Hematopoietic multipotent progenitor cell treated with erythropoietin and hydrocortisone succinate and interleukin-3 and kit ligand, for 17 days (in vitro differentiated cells): ENCODE data around the gene UBE2N.

Experiments
- DNase-seq: peaks from one replicate; pipeline ENCODE4 v3.0.0-alpha.2; 2015; ENCODE audit warnings: low spot score

Gene UBE2N

GRCh38 chr12:93379981-93380361, 61.8 kb downstream of the UBE2N start:
- DNase-seq = no peak

DNA sequence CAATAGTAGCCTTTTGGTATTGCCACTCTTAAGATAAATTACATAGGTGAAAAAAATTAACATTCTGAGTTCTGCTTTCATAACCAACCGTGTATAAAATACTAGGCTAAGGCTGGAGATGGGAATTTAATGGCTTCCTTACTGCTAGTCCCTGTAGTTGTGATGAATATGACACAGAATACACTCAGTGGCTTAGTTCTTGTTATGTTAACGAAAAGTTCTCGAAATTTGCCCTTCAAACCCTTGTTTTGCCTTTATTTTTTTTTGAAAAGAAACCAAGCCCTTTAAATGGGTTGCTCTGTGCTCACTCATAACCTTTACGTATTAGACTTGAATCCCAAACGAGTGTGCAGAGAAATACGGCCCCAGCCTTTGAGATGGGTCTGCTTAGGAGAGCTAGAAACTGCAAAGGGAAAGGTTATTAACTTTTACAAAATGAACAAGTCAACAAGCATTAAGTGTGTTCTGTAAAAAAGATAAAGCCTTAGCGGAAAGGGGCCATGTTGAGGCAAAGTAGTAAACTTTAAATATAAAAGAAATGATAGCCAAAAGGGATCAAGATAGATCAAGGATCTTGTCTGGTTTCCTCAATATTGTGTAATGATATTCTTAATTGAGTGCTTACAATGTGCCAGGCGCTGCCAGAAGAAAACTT, 62.3 kb downstream of the UBE2N start:
- DNase-seq = peak; percentile 73

- no peak for DNase-seq
Observed at GRCh38 chr12:93378998-93379325, 62.8 kb downstream of the UBE2N start.

DNA sequence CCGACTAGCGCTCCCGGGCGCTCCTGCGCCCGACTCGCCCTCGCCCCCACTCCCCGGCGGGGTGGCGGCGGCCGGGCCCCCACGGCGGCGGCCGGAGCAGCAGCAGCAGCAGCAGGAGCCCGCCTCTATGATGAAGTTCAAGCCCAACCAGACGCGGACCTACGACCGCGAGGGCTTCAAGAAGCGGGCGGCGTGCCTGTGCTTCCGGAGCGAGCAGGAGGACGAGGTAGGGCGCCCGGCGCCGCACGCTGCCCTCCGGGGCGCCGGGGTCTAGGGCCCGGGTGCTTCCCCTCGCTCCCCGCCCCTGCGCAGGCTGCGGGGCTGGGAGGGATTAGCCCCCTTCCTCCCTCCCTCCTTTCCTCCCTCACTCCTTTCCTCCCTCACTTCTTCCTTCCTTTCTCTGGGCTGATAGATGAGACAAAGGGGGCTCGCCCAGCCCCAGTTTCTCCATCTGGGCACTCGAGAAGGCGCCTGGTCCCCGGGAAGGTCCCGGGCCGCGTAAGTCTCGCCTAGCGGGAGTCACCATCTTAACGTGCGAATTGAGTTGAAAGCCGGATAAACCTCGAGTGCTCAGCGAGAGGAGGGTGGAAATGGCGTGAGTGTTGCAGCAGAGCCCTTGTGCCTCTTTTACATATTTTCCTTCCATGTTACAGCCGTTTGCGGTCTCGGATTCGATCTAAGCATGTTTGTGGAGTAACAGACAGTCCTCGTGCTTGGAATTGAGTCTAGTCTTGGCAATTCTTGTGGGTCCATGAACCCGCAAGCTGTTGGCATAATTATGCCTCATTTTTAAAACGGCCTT, 63.4 kb downstream of the UBE2N start:
- peak; percentile 77 for DNase-seq

- peak; percentile 98 for DNase-seq
Observed at GRCh38 chr12:93377252-93378195, 64.2 kb downstream of the UBE2N start, which contains the start of gene NUDT4. NUDT4 (plus strand) TSS chr12:93377925; CDS start chr12:93378323, 398 bp downstream.

DNA sequence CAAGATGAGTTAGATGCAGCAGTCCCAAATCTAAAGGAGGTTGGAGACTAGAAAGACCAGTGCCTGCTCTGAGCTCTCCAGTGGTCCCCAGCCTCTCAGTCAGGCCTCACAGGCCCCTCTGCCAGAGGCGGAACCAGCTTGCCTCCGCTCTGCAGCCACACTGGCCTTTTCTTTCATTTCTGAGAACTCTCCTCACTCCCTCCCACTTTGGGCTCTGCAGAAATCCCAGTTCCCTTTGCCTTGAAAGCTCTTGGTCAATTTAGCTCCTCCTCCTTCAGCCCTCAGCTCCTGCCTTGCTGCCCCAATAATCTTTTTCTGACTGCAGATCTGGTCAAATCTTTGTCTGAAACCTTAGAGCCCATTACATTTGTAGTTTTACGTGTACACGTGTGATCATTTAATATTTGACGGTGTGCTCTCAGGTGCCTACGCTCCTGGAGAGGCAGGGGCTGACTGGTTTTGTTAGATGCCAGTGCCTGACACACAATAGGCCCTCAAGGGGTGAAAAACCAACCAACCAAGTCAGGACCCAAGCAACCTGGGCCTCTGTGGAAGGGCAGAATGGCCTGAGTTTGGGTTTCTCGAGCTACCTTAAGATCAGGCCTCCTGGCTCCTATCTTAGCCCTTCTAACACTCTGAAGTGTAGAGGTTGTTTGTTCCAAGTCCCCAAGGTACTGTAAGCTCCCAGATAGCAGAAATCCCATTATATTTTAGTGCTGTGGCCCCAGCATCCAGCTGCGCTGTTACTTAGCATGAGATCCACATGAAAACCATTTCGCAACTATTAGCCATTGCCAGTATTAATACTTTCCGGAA, 65.1 kb downstream of the UBE2N start:
- DNase-seq = peak; percentile 88

DNA sequence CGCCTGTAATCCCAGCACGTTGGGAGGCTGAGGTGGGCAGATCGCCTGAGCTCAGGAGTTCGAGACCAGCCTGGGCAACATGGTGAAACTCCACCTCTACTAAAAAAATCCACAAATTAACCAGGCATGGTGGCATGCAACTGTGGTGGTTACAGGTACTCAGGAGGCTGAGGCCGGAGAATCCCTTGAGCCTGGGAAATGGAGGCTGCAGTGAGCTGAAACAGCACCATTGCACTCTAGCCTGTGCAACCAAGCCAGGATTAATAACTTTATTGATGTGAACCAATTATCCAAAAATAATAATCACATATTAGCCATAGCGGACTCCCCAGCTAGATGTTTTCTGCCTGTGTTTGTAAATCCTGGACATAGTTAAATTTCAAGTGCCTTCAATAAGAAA, 65.8 kb downstream of the UBE2N start:
- DNase-seq = no peak

DNA sequence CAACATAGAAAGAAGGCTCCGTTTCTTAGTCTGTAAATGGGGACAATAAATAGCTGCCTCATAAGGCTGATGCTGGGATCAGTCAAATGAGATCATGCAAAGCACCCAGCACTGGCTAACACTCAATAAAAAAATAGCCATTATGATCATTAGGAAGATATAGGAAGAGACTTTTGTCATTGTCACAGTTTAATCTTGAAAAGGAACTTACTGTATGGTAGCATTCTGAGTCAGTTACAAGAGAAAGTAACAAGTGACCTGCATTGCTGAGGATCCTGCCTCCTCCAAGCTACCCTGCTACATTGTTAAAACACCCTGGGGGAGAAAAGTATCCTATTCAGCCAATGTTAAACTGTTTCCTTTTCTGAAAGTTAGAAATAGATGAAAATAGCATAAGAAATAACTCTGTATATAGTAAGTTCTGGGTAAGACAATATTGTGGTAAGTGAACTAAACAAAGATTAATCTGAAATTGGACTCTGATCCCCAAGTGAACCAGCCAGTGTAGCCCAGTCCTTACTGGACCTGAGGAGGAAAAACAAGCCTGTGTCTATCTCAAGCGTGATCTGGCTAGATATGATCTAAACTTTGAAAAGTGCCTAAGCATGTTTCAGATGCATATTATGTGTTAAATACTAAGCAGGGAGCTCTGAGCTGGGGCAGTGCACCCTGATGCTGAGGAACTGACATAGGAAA, 67.6 kb downstream of the UBE2N start:
- DNase-seq = peak; percentile 83

DNA sequence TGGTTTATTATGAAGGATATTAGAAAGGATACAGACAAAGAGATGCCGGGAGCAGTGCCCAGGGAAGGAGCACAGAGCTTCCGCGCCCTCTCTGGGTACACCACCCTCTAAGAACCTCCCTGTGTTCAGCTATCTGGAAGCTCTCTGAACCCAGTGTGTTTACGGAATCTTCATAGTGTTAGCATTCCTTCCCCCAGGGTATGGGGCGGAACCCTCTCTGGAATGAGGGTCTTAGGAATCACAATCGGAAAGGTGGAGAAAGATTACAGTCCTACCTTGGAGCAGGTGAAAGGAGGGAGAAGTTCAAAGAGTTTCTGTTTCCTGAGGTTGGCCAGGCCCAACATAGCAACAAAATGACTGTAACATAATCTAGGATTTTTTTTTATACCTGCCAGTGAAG, 70.8 kb downstream of the UBE2N start:
- DNase-seq = peak; percentile 55

- no peak for DNase-seq
Observed at GRCh38 chr12:93369505-93369904, 72.2 kb downstream of the UBE2N start.

GRCh38 chr12:93368766-93369165, 73.0 kb downstream of the UBE2N start:
- DNase-seq = no peak

DNA sequence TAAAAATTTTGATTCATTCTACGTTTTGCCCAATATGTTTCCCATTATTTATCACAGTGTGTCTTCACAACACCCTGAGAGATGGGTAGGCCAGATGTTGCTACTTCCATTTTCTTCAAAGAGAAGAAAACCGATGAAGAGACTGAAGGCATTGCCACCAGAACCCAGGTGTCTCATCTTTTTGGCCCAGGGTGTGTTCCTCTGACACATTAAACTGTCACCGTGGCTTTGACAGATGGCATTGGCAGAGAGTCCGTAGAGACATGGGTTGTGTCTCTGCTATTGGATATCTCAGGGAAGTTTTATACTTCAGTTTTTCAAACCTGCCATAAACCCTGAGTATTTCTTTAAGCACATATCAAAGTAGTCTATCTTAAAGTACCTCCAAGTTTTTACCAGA, 75.3 kb downstream of the UBE2N start:
- peak; percentile 22 for DNase-seq

- DNase-seq = peak; percentile 11
Observed at GRCh38 chr12:93365616-93366405, 75.9 kb downstream of the UBE2N start.

- DNase-seq = peak; percentile 28
Observed at GRCh38 chr12:93363841-93364297, 77.9 kb downstream of the UBE2N start.

- peak; percentile 87 for DNase-seq
Observed at GRCh38 chr12:93361151-93361919, 80.4 kb downstream of the UBE2N start.

DNA sequence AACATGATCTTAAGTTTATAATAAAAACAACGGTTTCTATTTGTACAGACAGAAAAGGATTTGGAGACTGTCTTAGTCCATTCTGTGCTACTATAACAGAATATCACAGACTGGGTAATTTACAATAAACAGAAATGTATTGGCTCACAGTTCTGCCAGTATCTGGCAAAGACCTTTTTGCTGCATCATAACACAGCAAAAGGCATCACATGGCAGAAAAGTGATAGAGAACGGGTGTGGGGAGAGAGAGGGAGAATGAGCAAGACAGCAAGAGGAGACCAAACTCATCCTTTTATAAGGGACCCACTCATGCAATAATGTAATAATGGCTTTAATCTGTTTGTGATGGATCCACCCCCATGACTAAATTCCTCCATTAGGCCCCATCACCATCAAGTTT, 81.1 kb downstream of the UBE2N start:
- DNase-seq = peak; percentile 87

DNA sequence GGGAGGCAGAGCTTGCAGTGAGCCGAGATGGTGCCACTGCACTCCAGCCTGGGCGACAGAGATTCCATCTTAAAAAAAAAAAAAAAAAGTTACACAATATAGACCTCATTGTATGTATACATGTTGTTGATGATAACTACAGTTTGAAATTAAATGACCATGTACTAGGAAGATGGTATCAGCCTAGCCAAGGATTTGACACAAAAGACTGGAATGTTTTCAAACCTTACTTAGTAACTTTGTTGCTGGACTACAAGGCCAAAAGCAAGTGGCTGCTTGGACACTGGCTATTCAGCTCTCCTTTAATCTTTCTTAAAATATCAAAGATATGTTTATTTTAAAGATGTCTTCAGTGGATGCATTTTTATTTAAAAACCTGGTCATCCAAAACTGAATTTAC, 82.9 kb downstream of the UBE2N start:
- peak; percentile 23 for DNase-seq

- DNase-seq = peak; percentile 15
Observed at GRCh38 chr12:93358058-93358457, 83.7 kb downstream of the UBE2N start.

GRCh38 chr12:93356214-93356613, 85.5 kb downstream of the UBE2N start:
- no peak for DNase-seq
